Measurements from ENCODE around the gene MALAT1. TPM values are rescaled to one million over a fixed set of nuclear protein-coding genes. Genes with fewer than 3 reads are reported as not detected.
"Not testable (repeated sequence)": the region's sequence is repeated elsewhere in the genome, so short reads cannot be mapped to it uniquely, and the experiment has no call there.

Gene MALAT1
- total and polyA plus RNA-seq, 2 experiments from 2014 or later: 2,206 to 6,020 TPM

- not testable (repeated sequence) for ATAC-seq; DNase-seq (ENCODE audit: low spot score); H3K27ac Mint-ChIP-seq; H3K4me3 Mint-ChIP-seq; H3K4me2 ChIP-seq; H3K4me3 ChIP-seq; H2AFZ ChIP-seq; H3K9me2 ChIP-seq (ENCODE audit: insufficient read depth); H3K9me3 Mint-ChIP-seq; H3K36me3 Mint-ChIP-seq (ENCODE audit: low read depth); H3K79me2 ChIP-seq (replicated peaks; ENCODE audit: insufficient read depth); H3K27ac ChIP-seq (ENCODE audit: low read depth); H3K27me3 ChIP-seq (ENCODE audit: insufficient read depth); H4K20me1 ChIP-seq (replicated peaks; ENCODE audit: insufficient read depth); H3K36me3 ChIP-seq (ENCODE audit: insufficient read depth)
- Histone ChIP-seq H3K4me1 (ENCODE audit: insufficient read depth) (peaks cover 11% of the 10 kb centered on the region; the same call in 1 of the 2 replicates), H3F3A (replicated peaks; ENCODE audit: low read depth) (peaks cover 14% of the 10 kb centered on the region)
- H3K27me3 Mint-ChIP-seq (ENCODE audit: insufficient read depth, low read depth, poor library complexity): peaks cover 18% of the 10 kb centered on the region
- peaks cover 12% of the 10 kb centered on the region for H3K4me1 Mint-ChIP-seq
These were observed 26.1 kb upstream of the MALAT1 start for GRCh38 chr11:65472588-65473277.

DNA sequence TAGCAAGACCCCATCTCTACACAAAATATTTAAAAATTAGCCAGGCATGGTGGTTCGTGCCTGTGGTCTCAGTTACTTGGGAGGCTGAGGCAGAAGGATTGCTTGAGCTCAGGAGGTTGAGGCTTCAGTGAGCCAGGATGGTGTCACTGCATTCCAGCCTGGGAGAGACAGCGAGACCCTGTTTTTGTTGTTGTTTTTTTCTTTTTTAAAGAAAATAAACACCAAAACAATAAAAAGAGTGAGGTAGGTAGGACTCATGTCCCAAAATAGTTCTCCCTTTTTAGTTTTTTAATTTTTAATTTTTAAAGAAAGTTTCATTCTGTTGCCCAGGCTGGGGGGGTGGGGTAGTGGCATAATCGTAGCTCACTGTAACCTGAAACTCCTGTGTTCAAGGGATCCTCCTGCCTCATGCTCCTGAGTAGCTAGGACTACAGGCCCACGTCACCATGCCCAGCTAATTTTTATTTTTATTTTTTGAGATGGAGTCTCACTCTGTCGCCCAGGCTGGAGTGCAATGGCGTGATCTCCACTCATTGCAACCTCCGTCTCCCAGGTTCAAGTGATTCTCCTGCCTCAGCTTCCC is 25.5 kb upstream of the MALAT1 start:
- Histone ChIP-seq H3F3A (replicated peaks; ENCODE audit: low read depth) (peaks cover 14% of the 10 kb centered on the region), H3K4me2 (no peak overlapping the region), H3K4me3 (no peak overlapping the region), H2AFZ (no peak overlapping the region), H4K20me1 (replicated peaks; ENCODE audit: insufficient read depth) (no peaks in the 10 kb centered on the region), H3K9me2 (ENCODE audit: insufficient read depth) (no peaks in the 10 kb centered on the region), H3K79me2 (replicated peaks; ENCODE audit: insufficient read depth) (peaks cover 9% of the 10 kb centered on the region), H3K27me3 (ENCODE audit: insufficient read depth) (no peaks in the 10 kb centered on the region), H3K36me3 (ENCODE audit: insufficient read depth) (no peaks in the 10 kb centered on the region), H3K4me1 (ENCODE audit: insufficient read depth) (peaks cover 18% of the 10 kb centered on the region; the same call in 1 of the 2 replicates), H3K27ac (ENCODE audit: low read depth) (no peak overlapping the region)
- TF ChIP-seq, protein P1, sequence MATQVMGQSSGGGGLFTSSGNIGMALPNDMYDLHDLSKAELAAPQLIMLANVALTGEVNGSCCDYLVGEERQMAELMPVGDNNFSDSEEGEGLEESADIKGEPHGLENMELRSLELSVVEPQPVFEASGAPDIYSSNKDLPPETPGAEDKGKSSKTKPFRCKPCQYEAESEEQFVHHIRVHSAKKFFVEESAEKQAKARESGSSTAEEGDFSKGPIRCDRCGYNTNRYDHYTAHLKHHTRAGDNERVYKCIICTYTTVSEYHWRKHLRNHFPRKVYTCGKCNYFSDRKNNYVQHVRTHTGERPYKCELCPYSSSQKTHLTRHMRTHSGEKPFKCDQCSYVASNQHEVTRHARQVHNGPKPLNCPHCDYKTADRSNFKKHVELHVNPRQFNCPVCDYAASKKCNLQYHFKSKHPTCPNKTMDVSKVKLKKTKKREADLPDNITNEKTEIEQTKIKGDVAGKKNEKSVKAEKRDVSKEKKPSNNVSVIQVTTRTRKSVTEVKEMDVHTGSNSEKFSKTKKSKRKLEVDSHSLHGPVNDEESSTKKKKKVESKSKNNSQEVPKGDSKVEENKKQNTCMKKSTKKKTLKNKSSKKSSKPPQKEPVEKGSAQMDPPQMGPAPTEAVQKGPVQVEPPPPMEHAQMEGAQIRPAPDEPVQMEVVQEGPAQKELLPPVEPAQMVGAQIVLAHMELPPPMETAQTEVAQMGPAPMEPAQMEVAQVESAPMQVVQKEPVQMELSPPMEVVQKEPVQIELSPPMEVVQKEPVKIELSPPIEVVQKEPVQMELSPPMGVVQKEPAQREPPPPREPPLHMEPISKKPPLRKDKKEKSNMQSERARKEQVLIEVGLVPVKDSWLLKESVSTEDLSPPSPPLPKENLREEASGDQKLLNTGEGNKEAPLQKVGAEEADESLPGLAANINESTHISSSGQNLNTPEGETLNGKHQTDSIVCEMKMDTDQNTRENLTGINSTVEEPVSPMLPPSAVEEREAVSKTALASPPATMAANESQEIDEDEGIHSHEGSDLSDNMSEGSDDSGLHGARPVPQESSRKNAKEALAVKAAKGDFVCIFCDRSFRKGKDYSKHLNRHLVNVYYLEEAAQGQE (IDR thresholded peaks at IDR 0.05; ENCODE audit: unreplicated experiment): no peak
- TF ChIP-seq POLR2AphosphoS5 (IDR thresholded peaks at IDR 0.05; ENCODE audit: low read depth): no peak
- TF ChIP-seq ZNF462 (CRISPR knock-in tag; IDR thresholded peaks at IDR 0.05): no peak
- no peak for TF ChIP-seq ETS1 (IDR thresholded peaks at IDR 0.05)
- Mint-ChIP-seq H3K4me3 (no peak overlapping the region), H3K9me3 (peaks cover 2% of the 10 kb centered on the region; the same call in 1 of the 3 replicates), H3K27ac (no peak overlapping the region), H3K27me3 (ENCODE audit: insufficient read depth, low read depth, poor library complexity) (peaks cover 18% of the 10 kb centered on the region), H3K4me1 (peaks cover 15% of the 10 kb centered on the region), H3K36me3 (ENCODE audit: low read depth) (no peaks in the 10 kb centered on the region)
- ATAC-seq (no peak), DNase-seq (ENCODE audit: low spot score) (no peak)

All from GM23338 (cell line).